Midbrain (tissue), 1 donor: ENCODE data around the gene CA10.

Source experiments
- DNase-seq: peaks from one replicate; lab custom pipeline; 2025; lab: John Stamatoyannopoulos, UW

Gene CA10

GRCh38 chr17:51951741-51952140, 206.8 kb downstream of the CA10 start:
- DNase-seq, result no peak

- DNase-seq, result no peak
Observed at GRCh38 chr17:51948128-51948527, 210.4 kb downstream of the CA10 start.

GRCh38 chr17:51947160-51947735, 211.3 kb downstream of the CA10 start:
- DNase-seq, result no peak

DNA sequence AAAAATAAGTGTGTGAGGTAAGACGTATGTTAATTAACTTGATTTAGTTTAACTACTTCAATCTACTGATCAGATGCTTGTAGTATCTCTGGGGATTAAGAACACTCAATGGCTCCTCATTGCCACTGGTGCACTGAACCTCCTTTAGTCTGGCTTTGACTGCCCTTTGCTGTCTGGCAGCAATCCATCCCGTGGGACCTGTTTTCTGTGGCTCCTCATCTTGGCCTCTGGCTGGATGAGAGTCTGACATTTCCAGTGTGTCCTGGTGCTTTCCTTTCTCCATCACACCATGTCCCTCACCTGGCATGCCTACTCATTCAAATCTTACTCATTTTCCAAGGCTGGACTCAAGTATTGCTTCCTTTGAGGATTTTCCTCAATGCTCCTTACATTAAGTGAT, 212.2 kb downstream of the CA10 start:
- DNase-seq, result no peak

DNA sequence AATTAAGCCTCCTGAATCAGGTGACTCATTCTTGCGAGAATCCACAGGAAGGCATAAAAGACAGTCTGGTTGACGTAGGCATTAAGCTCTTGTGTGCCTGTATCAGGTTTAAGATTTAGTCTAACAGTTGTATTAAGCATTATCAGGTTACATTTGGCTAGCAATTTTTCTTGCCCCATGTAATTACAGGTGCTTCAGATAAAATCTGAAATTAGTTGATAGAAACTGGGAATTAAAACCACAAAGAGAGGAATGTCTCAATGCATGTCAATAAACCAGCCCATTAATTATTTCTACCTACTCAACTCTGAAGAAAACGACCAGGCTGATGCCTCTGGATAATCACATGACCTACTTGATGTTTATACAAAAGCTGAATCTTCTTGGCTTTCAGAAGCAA, 217.2 kb downstream of the CA10 start:
- DNase-seq, result no peak

- DNase-seq, result no peak
Observed at GRCh38 chr17:51937264-51937663, 221.2 kb downstream of the CA10 start.

GRCh38 chr17:51935477-51935876, 223.0 kb downstream of the CA10 start:
- no peak for DNase-seq

DNA sequence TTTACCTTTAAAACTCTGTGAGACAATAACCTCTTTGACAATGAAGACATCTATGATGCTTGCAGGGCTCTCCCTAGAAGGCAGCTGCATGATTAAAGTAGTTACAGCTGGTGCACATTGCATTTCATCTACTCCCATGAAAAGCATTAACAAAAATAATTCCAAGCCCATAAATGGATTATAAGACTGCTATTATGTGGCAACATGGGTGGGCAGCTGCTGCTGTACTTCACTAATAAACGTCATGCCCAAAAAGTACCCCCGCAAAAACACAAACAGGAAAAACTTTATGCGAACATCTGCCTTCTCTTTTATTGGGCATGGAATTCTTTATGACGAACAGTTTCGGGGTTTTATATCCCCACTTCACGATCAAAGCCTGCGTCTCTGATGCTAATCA, 224.9 kb downstream of the CA10 start:
- DNase-seq, result no peak

DNA sequence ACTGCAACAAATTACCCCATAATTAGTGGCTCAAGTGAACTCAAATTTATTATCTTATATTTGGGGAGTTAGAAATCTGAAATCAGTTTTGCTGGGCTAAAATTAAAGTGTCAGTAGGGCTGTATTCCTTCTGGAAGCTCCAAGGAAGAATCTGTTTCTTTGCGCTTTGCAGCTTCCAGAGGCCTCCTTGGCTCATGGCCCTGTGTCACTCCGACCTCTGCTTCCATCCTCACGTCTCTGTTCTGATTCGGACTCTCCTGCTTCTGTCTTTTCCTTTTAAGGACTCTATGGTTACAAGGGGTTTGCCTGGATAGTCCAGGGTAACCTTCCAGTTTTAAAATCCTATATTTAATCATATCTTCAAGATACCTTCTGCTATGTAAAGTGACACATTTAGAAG, 232.1 kb downstream of the CA10 start:
- no peak for DNase-seq

DNA sequence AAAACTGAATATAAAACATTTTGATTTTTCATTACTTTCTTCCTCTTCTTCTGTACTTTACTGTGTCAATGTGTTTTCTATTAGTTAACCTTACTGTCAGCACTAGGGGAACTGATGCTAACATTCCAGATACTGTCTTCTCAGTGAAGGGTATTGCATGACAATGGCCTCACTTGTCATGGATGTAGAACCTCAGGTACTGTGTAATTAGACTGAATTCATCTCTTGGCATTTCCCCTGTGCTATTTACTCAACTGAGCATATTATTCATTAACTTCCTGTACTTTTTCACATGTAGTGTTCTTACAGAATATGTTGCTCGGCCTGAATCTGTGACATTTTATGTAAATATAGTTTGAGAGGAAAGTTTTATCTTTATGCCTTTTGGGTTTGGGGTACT, 237.0 kb downstream of the CA10 start:
- DNase-seq, result no peak

- no peak for DNase-seq
Observed at GRCh38 chr17:51914577-51914976, 243.9 kb downstream of the CA10 start.

DNA sequence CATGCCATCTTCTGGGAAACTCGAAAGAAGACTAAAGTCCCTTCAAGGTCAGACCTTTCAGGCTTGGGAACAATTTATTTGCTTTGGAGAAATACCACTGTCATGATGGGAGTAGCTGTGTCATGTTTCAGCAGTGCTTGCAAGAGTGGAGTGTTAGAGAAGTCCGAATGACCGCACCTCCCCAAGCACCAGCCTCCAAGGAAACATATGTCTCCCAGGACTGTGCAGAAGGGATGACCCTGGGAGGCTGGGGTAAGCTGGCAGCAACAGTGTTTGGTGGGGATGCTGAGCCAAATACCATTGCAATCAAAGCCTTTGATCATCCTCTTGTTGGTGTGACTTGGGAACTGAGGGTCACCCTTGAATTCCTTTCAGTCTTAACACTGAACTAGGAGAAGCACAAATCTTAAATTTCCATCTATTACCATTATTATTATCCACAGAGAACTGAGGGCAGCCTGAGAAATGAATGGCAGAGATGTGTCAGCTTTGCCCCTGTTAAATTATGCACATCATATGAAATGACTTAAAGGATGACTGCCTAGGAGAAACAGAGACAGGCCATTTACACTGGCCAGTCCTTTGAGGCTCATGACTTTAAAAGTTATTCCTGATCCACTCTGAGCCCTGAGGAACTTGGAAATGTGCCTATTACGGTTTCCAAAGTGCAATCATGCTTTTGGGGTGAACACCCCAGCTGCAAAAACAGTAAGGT, 244.9 kb downstream of the CA10 start:
- DNase-seq, result no peak

DNA sequence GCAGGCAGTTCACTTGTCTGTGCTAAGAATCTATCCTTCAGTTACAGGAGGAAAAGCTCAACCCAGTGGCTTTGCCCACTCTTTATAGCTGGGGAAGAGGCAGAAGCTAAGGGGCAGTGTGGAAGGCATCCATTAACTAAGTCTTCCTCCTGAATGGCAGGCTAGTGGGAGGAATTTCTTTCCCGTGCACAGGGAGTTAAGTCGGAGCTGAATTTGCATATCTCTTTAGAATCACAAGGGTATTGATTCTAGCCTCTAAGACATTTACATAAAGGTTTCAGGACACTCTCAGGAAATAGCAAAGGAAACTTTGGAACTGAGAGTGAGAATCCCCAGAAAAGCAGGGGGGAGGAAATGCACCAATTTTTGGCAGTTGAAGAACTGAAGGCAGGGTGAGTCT, 245.6 kb downstream of the CA10 start:
- DNase-seq, result no peak

- no peak for DNase-seq
Observed at GRCh38 chr17:51911237-51911636, 247.3 kb downstream of the CA10 start.

- DNase-seq, result no peak
Observed at GRCh38 chr17:51909971-51910370, 248.5 kb downstream of the CA10 start.

DNA sequence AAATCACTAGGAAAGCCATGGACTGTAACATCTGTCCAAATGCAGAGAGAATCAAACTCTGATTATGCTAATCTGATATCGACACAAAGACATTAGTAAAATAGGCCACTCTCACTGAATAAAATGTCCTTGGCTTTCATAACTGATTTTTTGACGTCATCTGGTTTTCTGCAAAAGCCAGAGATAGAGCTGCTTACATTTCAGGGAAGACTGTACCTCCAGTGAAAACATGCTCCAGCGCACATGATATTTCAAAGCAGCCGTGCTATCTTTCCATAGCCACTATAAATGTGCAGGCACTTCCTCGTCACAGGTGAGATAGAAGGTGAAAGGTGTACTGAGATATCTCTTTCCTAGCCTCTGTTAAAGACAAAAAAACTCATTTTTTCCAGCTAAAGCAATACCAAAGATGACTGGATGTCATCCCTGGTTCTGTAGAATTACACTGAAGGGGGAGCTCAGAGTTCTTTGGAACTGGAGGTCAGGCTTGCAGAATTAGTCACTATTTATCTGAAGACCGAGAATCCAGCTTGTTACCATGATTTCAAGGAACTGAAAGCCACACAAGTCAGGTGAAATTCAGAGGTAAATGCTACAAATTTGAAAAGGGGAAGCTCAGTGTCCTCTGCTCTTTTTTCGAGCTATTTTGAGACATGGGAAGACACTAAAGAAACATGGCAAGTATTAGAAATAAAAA, 249.5 kb downstream of the CA10 start:
- no peak for DNase-seq

DNA sequence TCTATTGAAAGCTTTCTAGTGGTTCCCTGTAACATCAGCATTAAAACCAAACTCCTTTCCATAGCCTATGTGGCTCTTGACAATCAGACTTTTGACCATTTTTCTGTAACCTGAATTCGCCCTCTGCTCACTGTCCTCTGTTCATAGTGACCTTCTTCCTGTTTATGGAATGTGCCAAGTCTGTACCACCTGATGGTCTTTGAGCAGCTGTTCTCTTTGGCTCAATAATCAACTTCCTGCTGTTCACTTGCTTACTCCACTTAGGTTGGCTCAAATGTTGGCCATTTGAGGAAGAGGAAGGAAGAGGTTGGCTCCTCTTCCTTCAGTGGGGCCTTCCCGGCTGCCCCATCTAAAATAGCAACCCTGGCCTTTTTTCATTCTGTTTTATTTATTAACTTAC, 251.5 kb downstream of the CA10 start:
- DNase-seq, result no peak

- DNase-seq, result no peak
Observed at GRCh38 chr17:51904379-51904778, 254.1 kb downstream of the CA10 start.

DNA sequence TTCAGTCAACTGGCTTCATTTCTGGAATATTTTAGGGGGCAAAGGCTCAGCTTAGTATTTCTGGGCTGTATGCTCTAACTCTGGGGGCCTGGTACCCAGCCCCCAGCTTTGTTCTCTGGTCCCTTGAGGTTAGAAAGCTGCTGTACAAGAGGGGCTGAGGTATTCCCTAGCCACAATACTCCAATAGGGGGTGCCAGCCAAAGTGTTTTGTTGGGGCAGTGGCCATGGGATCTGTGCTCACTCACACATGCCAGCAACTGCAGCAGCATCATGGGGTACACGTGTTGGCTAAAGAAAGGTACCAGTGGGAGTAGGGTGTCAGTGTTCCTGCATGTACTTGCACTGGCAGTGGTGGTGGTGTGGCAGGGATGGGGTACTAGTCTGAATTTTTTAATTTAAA, 257.3 kb downstream of the CA10 start:
- DNase-seq, result no peak

GRCh38 chr17:51891936-51892335, 266.6 kb downstream of the CA10 start:
- DNase-seq, result no peak

DNA sequence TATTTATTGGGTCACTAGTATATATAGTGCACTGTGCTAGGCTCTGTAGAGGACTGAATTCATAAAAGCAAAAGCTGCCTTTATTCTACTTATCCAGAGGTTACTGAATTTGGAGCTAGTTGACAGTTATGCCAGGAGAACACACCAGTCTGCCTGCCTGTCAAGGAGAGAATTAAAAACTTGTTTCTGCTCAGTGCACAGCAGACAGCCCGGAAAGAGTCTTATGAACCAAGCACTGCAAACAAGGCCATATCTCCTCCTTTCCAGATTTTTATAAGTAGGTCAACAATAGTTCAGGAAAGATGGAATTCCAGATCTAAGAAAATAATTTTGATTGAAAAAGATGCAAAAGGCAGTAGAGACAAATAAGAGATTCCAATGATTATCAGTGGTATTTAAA, 267.8 kb downstream of the CA10 start:
- DNase-seq, result no peak

DNA sequence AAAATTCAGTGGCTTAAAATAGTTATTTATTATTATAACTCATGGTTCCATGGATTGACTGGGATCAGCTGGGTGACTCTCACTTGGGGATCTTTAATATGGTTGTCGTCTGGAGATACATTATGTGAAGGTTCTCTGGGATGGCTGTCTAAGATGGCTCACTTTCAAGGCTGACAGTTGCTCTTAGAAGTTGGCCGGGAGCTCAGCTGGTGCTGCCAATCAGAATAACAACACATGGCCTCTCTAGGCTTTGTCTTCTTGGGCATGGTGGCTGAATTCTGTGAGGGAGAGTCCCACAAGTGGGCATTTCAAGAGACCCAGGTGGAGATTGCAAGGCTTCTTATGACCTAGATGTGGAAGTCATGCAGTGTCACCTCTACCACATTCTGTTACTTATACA, 269.7 kb downstream of the CA10 start:
- DNase-seq, result no peak

- no peak for DNase-seq
Observed at GRCh38 chr17:51876986-51877385, 281.5 kb downstream of the CA10 start.

DNA sequence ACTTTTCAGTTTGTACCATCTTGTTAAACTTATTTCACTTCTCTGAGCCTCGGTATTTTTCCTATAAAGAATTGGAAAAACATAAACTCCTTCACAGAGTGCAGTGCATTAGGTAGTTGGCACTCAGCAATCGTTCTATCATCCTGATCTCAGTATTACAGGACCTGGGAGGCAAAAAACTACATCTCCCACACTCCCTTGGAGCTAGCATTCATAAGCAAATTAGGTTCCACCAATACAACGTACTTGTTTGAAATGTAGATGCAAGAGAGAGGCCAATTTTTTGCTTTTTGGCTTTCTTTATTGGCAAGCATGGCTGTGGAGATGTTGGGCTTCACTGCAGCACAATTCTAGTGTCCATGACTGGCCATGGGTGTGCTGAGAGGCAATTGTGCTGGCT, 285.2 kb downstream of the CA10 start:
- DNase-seq, result no peak
